Stimulated activated CD8-positive, alpha-beta memory T cell treated with anti-CD3 and anti-CD28 coated beads, Interleukin-7, amount 100 ng/mL, for 4 hours (primary cell): Measurements from ENCODE around the gene RPS27L.

ENCODE experiments used
- DNase-seq, 2 donors: peaks; one replicate each; pipeline ENCODE4 v3.0.0-alpha.2; 2020; ENCODE audit warnings: low read depth in 2 of 2

The RPS27L gene

GRCh38 chr15:63157118-63157843 is at the start of gene RPS27L:
RPS27L (minus strand) TSS chr15:63157477; CDS start chr15:63157405, 72 bp downstream.
- DNase-seq: peak; percentile 80 to 83

GRCh38 chr15:63206079-63206478 is 48.8 kb upstream of the RPS27L start:
- DNase-seq: no peak

- DNase-seq: peak; percentile 40 to 47
Observed at GRCh38 chr15:63203451-63204090, 46.3 kb upstream of the RPS27L start.

- no peak for DNase-seq
Observed at GRCh38 chr15:63202861-63203260, 45.6 kb upstream of the RPS27L start.

- DNase-seq: no peak
Observed at GRCh38 chr15:63200464-63201249, 43.4 kb upstream of the RPS27L start.

- DNase-seq: no peak
Observed at GRCh38 chr15:63198371-63199250, 41.3 kb upstream of the RPS27L start.

- DNase-seq: no peak
Observed at GRCh38 chr15:63197626-63198025, 40.3 kb upstream of the RPS27L start.

GRCh38 chr15:63196842-63197241 is 39.6 kb upstream of the RPS27L start:
- DNase-seq: no peak

GRCh38 chr15:63195569-63196015 is 38.3 kb upstream of the RPS27L start:
- no peak for DNase-seq

GRCh38 chr15:63194880-63195568 is 37.7 kb upstream of the RPS27L start:
- no peak for DNase-seq

GRCh38 chr15:63194302-63194701 is 37.0 kb upstream of the RPS27L start:
- no peak for DNase-seq

GRCh38 chr15:63192619-63193206 is 35.4 kb upstream of the RPS27L start:
- no peak for DNase-seq

- DNase-seq: peak; percentile 36
Observed at GRCh38 chr15:63191895-63192618, 34.8 kb upstream of the RPS27L start.

- DNase-seq: no peak
Observed at GRCh38 chr15:63190769-63191649, 33.7 kb upstream of the RPS27L start.

GRCh38 chr15:63189941-63190768 is 32.9 kb upstream of the RPS27L start:
- DNase-seq: no peak

GRCh38 chr15:63188926-63189871 is 31.9 kb upstream of the RPS27L start, which contains the start of gene RAB8B:
RAB8B (plus strand) TSS chr15:63189606; CDS start chr15:63189625, 19 bp downstream.
- peak; percentile 96 to 98 for DNase-seq
